HepG2 (cell line): ENCODE measurements around the gene ENTPD5. TPM values are rescaled to one million over a fixed set of nuclear protein-coding genes. Genes with fewer than 3 reads are reported as not detected.
A peak's percentile ranks its signal among the peaks of the same experiment; 100 is the strongest.

Source experiments
- ATAD3A ChIP-seq: sonication (generic); formaldehyde crosslinking; IDR thresholded peaks from 2 replicates; pipeline ENCODE4 v1.4.0; 2020; ENCODE audit warnings: missing genetic modification reagents
- ELF4 ChIP-seq: sonication (generic); formaldehyde crosslinking; IDR thresholded peaks from 2 replicates; pipeline ENCODE4 v1.5.0; 2020; ENCODE audit warnings: missing genetic modification reagents, mild to moderate bottlenecking, moderate library complexity, borderline replicate concordance
- KDM1A ChIP-seq: IDR thresholded peaks from 2 replicates; pipeline ENCODE4 v1.6.1; 2016; ENCODE audit warnings: missing compliant biosample characterization
- MAFG ChIP-seq: sonication (generic); formaldehyde crosslinking; IDR thresholded peaks from 2 replicates; pipeline ENCODE4 v1.5.1; 2020; ENCODE audit warnings: mild to moderate bottlenecking, missing genetic modification reagents
- MBD4 ChIP-seq: IDR thresholded peaks from 2 replicates; pipeline ENCODE4 v1.6.1; 2012; ENCODE audit warnings: low read length, inconsistent platforms, borderline replicate concordance
- MZF1 ChIP-seq: sonication (generic); formaldehyde crosslinking; IDR thresholded peaks from 2 replicates; pipeline ENCODE4 v1.8.1; 2023; ENCODE audit warnings: mild to moderate bottlenecking, missing genetic modification reagents, borderline replicate concordance
- NFKB2 ChIP-seq: sonication (generic); formaldehyde crosslinking; IDR thresholded peaks from 2 replicates; pipeline ENCODE4 v1.4.0; 2020; ENCODE audit warnings: missing genetic modification reagents, borderline replicate concordance
- NONO ChIP-seq, 2 experiments: fragments of 450-650 bp in 1 of 2; sonication (generic) in 1 of 2; formaldehyde crosslinking in 1 of 2; IDR thresholded peaks in 1 of 2; conservative IDR thresholded peaks in 1 of 2; 2 replicates each; pipeline versions ENCODE4 v1.6.1 to v1.8.0; 2017 to 2022; ENCODE audit warnings: mild to moderate bottlenecking in 1 of 2, missing genetic modification reagents in 1 of 2, moderate library complexity in 1 of 2
- PITX1 ChIP-seq: sonication (generic); formaldehyde crosslinking; IDR thresholded peaks from 2 replicates; pipeline ENCODE4 v1.5.1; 2020; ENCODE audit warnings: mild to moderate bottlenecking, missing genetic modification reagents
- POLR2AphosphoS5 ChIP-seq: IDR thresholded peaks from 2 replicates; pipeline ENCODE4 v1.6.1; 2012; ENCODE audit warnings: low read depth, low read length
- SP1 ChIP-seq, 2 experiments: fragments of 450-650 bp in 1 of 2; sonication (generic) in 1 of 2; formaldehyde crosslinking in 1 of 2; IDR thresholded peaks; 2 replicates each; pipeline versions ENCODE4 v1.4.0 to v1.6.1; 2016 to 2020; ENCODE audit warnings: missing genetic modification reagents in 1 of 2
- SPEN ChIP-seq: sonication (generic); formaldehyde crosslinking; IDR thresholded peaks from 2 replicates; pipeline ENCODE4 v1.5.1; 2020; ENCODE audit warnings: low read depth, mild to moderate bottlenecking, missing genetic modification reagents
- TAF15 ChIP-seq: fragments of 200-400 bp; formaldehyde crosslinking; IDR thresholded peaks from one replicate; pipeline ENCODE4 v1.6.1; 2018; ENCODE audit warnings: mild to moderate bottlenecking, low read depth, low read length; ENCODE audit not compliant: poor library complexity, severe bottlenecking
- ZBTB7B ChIP-seq: sonication (generic); formaldehyde crosslinking; IDR thresholded peaks from 2 replicates; pipeline ENCODE4 v1.4.0; 2020; ENCODE audit warnings: missing genetic modification reagents
- ZNF232 ChIP-seq: sonication (generic); formaldehyde crosslinking; IDR thresholded peaks from 2 replicates; pipeline ENCODE4 v1.4.0; 2020; ENCODE audit warnings: missing genetic modification reagents, borderline replicate concordance
- ZNF256 ChIP-seq: sonication (generic); formaldehyde crosslinking; conservative IDR thresholded peaks from 2 replicates; pipeline ENCODE4 v1.4.0; 2020; ENCODE audit warnings: missing genetic modification reagents
- ZNF317 ChIP-seq: sonication (generic); formaldehyde crosslinking; IDR thresholded peaks from 2 replicates; pipeline ENCODE4 v1.5.0; 2020; ENCODE audit warnings: mild to moderate bottlenecking, missing genetic modification reagents
- ZNF460 ChIP-seq: sonication (generic); formaldehyde crosslinking; IDR thresholded peaks from 2 replicates; pipeline ENCODE4 v1.5.1; 2020; ENCODE audit warnings: missing genetic modification reagents, mild to moderate bottlenecking, borderline replicate concordance
- ZNF558 ChIP-seq: sonication (generic); formaldehyde crosslinking; IDR thresholded peaks from 2 replicates; pipeline ENCODE4 v1.9.0; 2022; ENCODE audit warnings: mild to moderate bottlenecking, missing genetic modification reagents, borderline replicate concordance
- ZNF567 ChIP-seq: sonication (generic); formaldehyde crosslinking; IDR thresholded peaks from 2 replicates; pipeline ENCODE4 v1.8.1; 2023; ENCODE audit warnings: mild to moderate bottlenecking, missing genetic modification reagents, borderline replicate concordance
- ZNF713 ChIP-seq: sonication (generic); formaldehyde crosslinking; IDR thresholded peaks from 2 replicates; pipeline ENCODE4 v1.4.0; 2020; ENCODE audit warnings: mild to moderate bottlenecking, missing genetic modification reagents
- polyA plus RNA-seq, 8 experiments: library from polyadenylated mRNA; depleted of rRNA in 3 of 8; stranded (reverse) in 7 of 8; unstranded in 1 of 8; fragments of >200 nt; fragmentation: Illumina TruSeq in 4 of 8; extraction: Trizol in 4 of 8; gene quantifications; 2 replicates each; pipeline versions ENCODE4 v1.2.1 to v1.2.3, GENCODE V29; 2011 to 2016; ENCODE audit warnings: low read depth in 4 of 8, missing spikeins in 1 of 8, mixed read lengths in 1 of 8; ENCODE audit not compliant: insufficient read depth in 1 of 8
- total RNA-seq, 5 experiments: library from RNA; depleted of rRNA; stranded (reverse); fragments of >200 nt; fragmentation: Illumina TruSeq; extraction: Trizol; gene quantifications; 2 replicates each; pipeline ENCODE4 v1.2.3, GENCODE V29; 2016; ENCODE audit warnings: low read depth in 1 of 5
- TF ChIP-seq, protein P1 (sequence below): sonication (generic); formaldehyde crosslinking; IDR thresholded peaks from 2 replicates; pipeline ENCODE4 v1.8.0; 2022; ENCODE audit warnings: mild to moderate bottlenecking, missing genetic modification reagents, borderline replicate concordance
- TF ChIP-seq, protein P2 (sequence below): fragments of 450-650 bp; IDR thresholded peaks from 2 replicates; pipeline ENCODE4 v1.6.1; 2017
- TF ChIP-seq, protein P3 (sequence below): sonication (generic); formaldehyde crosslinking; IDR thresholded peaks from 2 replicates; pipeline ENCODE4 v1.5.0; 2020; ENCODE audit warnings: mild to moderate bottlenecking, missing genetic modification reagents
- TF ChIP-seq, protein P4 (sequence below): IDR thresholded peaks from 2 replicates; pipeline ENCODE4 v1.6.1; 2018; ENCODE audit warnings: missing genetic modification reagents

ENTPD5 gene
- total and polyA plus RNA-seq, 2 of the 13 experiments (the other 11 are each of a cell fraction or from before 2014, with no cell fraction given): 33.8 to 43.3 TPM

DNA sequence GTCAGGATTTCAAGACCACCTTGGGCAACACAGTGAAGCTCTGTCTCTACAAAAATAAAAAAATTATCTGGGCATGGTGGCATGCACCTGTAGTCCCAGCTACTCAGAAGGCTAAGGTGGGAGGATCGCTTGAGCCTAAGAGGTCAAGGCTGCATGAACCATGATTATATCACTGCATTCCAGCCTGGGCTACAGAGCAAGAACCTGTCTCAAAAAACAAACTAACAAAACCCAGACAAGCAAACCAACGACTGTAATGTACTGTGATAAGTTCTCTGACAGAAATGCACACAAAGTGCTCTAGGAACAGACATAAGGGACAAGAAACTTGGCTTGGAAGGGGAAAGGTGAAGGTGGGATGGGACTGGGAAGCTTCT is 22.4 kb downstream of the ENTPD5 start (continued):
- TF ChIP-seq PITX1 (CRISPR knock-in tag) (peak; percentile 72), ZNF713 (no peak), SP1 (IDR thresholded peaks at IDR 0.05) (no peak), SP1 (CRISPR knock-in tag; IDR thresholded peaks at IDR 0.05) (no peak), MBD4 (no peak), ZNF256 (CRISPR knock-in tag) (no peak), SPEN (CRISPR knock-in tag) (no peak), MZF1 (CRISPR knock-in tag) (no peak), ZNF317 (CRISPR knock-in tag) (no peak), TAF15 (no peak), ZBTB7B (peak; percentile 69; the same call in 1 of the 2 replicates), ZNF558 (no peak), ATAD3A (CRISPR knock-in tag) (no peak), ZNF232 (CRISPR knock-in tag) (0 out of 2 replicates have a peak, but pooled peaks have one; percentile 39), ZNF567 (CRISPR knock-in tag) (no peak), KDM1A (0 out of 2 replicates have a peak, but pooled peaks have one; percentile 41), MAFG (CRISPR knock-in tag) (no peak), POLR2AphosphoS5 (no peak), ZNF460 (CRISPR knock-in tag) (peak; percentile 48; the same call in 1 of the 2 replicates), NONO (IDR thresholded peaks at IDR 0.05) (no peak), NONO (CRISPR knock-in tag; conservative IDR thresholded peaks at IDR 0.05) (no peak; the same call in 1 of the 2 replicates), NFKB2 (no peak), ELF4 (CRISPR knock-in tag) (no peak)
- TF ChIP-seq, protein P1, sequence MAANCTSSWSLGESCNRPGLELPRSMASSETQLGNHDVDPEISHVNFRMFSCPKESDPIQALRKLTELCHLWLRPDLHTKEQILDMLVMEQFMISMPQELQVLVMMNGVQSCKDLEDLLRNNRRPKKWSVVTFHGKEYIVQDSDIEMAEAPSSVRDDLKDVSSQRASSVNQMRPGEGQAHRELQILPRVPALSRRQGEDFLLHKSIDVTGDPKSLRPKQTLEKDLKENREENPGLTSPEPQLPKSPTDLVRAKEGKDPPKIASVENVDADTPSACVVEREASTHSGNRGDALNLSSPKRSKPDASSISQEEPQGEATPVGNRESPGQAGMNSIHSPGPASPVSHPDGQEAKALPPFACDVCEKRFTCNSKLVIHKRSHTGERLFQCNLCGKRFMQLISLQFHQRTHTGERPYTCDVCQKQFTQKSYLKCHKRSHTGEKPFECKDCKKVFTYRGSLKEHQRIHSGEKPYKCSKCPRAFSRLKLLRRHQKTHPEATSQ (CRISPR knock-in tag): no peak
- TF ChIP-seq, protein P2, sequence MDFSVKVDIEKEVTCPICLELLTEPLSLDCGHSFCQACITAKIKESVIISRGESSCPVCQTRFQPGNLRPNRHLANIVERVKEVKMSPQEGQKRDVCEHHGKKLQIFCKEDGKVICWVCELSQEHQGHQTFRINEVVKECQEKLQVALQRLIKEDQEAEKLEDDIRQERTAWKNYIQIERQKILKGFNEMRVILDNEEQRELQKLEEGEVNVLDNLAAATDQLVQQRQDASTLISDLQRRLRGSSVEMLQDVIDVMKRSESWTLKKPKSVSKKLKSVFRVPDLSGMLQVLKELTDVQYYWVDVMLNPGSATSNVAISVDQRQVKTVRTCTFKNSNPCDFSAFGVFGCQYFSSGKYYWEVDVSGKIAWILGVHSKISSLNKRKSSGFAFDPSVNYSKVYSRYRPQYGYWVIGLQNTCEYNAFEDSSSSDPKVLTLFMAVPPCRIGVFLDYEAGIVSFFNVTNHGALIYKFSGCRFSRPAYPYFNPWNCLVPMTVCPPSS: no peak
- TF ChIP-seq, protein P3, sequence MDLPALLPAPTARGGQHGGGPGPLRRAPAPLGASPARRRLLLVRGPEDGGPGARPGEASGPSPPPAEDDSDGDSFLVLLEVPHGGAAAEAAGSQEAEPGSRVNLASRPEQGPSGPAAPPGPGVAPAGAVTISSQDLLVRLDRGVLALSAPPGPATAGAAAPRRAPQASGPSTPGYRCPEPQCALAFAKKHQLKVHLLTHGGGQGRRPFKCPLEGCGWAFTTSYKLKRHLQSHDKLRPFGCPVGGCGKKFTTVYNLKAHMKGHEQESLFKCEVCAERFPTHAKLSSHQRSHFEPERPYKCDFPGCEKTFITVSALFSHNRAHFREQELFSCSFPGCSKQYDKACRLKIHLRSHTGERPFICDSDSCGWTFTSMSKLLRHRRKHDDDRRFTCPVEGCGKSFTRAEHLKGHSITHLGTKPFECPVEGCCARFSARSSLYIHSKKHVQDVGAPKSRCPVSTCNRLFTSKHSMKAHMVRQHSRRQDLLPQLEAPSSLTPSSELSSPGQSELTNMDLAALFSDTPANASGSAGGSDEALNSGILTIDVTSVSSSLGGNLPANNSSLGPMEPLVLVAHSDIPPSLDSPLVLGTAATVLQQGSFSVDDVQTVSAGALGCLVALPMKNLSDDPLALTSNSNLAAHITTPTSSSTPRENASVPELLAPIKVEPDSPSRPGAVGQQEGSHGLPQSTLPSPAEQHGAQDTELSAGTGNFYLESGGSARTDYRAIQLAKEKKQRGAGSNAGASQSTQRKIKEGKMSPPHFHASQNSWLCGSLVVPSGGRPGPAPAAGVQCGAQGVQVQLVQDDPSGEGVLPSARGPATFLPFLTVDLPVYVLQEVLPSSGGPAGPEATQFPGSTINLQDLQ (CRISPR knock-in tag): no peak
- TF ChIP-seq, protein P4, sequence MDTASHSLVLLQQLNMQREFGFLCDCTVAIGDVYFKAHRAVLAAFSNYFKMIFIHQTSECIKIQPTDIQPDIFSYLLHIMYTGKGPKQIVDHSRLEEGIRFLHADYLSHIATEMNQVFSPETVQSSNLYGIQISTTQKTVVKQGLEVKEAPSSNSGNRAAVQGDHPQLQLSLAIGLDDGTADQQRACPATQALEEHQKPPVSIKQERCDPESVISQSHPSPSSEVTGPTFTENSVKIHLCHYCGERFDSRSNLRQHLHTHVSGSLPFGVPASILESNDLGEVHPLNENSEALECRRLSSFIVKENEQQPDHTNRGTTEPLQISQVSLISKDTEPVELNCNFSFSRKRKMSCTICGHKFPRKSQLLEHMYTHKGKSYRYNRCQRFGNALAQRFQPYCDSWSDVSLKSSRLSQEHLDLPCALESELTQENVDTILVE (CRISPR knock-in tag): no peak
